OCI-LY1 (cell line): ENCODE results near the gene MTREX.

Experiments used
- CTCF ChIP-seq: fragments of 200-600 bp; sonication (generic), shearing (Covaris generic); IDR thresholded peaks from 2 replicates; pipeline ENCODE4 v1.5.1; 2017; ENCODE audit warnings: mild to moderate bottlenecking, antibody characterized with exemption, low read length, moderate library complexity, mixed read lengths
- EZH2 ChIP-seq: fragments of 200-600 bp; sonication (generic), shearing (Covaris generic); IDR thresholded peaks from 2 replicates; pipeline ENCODE4 v1.8.0; 2017; ENCODE audit warnings: borderline replicate concordance, mixed run types, mild to moderate bottlenecking, antibody characterized with exemption, low read length, moderate library complexity, mixed read lengths

GRCh38 chr5:55440188-55440646 is 132.4 kb downstream of the MTREX start:
- TF ChIP-seq CTCF (no peak), EZH2 (no peak)
